Loucy (cell line): ENCODE data around the gene SMARCAL1.

ENCODE experiments used
- H2AFZ ChIP-seq: fragments of 200-600 bp; sonication (generic); 2 replicates; pipeline ENCODE4 v1.6.0; 2016; ENCODE audit warnings: antibody characterized with exemption, mild to moderate bottlenecking, low read length, moderate library complexity
- H3F3A ChIP-seq: fragments of 200-600 bp; 2 replicates; pipeline ENCODE4 v1.6.0; 2016; ENCODE audit warnings: antibody characterized with exemption, low read depth, mild to moderate bottlenecking
- H3K27me3 ChIP-seq: fragments of 200-600 bp; sonication (generic); 2 replicates; pipeline ENCODE4 v1.6.1; 2014; ENCODE audit warnings: low read length, mild to moderate bottlenecking; ENCODE audit not compliant: insufficient read depth, poor library complexity, severe bottlenecking
- H3K36me3 ChIP-seq: fragments of 200-600 bp; sonication (generic); 2 replicates; pipeline ENCODE4 v1.6.1; 2016; ENCODE audit warnings: low read length; ENCODE audit not compliant: insufficient read depth
- H3K4me1 ChIP-seq: fragments of 200-600 bp; sonication (generic); 2 replicates; pipeline ENCODE4 v1.5.1; 2014; ENCODE audit warnings: low read length, mild to moderate bottlenecking; ENCODE audit not compliant: insufficient read depth, poor library complexity, severe bottlenecking
- H3K4me2 ChIP-seq: fragments of 200-600 bp; sonication (generic); 2 replicates; pipeline ENCODE4 v1.6.0; 2014; ENCODE audit warnings: antibody characterized with exemption, low read length, low read depth, mild to moderate bottlenecking; ENCODE audit not compliant: poor library complexity, severe bottlenecking
- H3K4me3 ChIP-seq: fragments of 200-600 bp; sonication (generic); 2 replicates; pipeline ENCODE4 v1.5.1; 2014; ENCODE audit warnings: low read length, mild to moderate bottlenecking, mixed read lengths; ENCODE audit not compliant: poor library complexity, severe bottlenecking
- H3K79me2 ChIP-seq: fragments of 200-600 bp; sonication (generic); 2 replicates; pipeline ENCODE4 v1.6.1; 2014; ENCODE audit warnings: low read length; ENCODE audit not compliant: insufficient read depth
- H3K9ac ChIP-seq: fragments of 200-600 bp; sonication (generic); 2 replicates; pipeline ENCODE4 v1.6.0; 2014; ENCODE audit warnings: mild to moderate bottlenecking, low read depth, low read length, moderate library complexity; ENCODE audit not compliant: poor library complexity, severe bottlenecking
- H3K9me2 ChIP-seq: fragments of 200-600 bp; sonication (generic); replicated peaks from 2 replicates; pipeline ENCODE4 v1.6.1; 2016; ENCODE audit warnings: low read depth, low read length, mixed read lengths
- H3K9me3 ChIP-seq: fragments of 200-600 bp; sonication (generic); 2 replicates; pipeline ENCODE4 v1.6.1; 2014; ENCODE audit warnings: mild to moderate bottlenecking, antibody characterized with exemption, low read length, low read depth; ENCODE audit not compliant: insufficient read depth
- H4K20me1 ChIP-seq: fragments of 200-600 bp; sonication (generic); 2 replicates; pipeline ENCODE4 v1.6.0; 2014; ENCODE audit warnings: antibody characterized with exemption, low read length, mild to moderate bottlenecking; ENCODE audit not compliant: insufficient read depth, poor library complexity, severe bottlenecking
- CTCF ChIP-seq: fragments of 200-600 bp; sonication (generic); conservative IDR thresholded peaks from 2 replicates; pipeline ENCODE4 v1.5.1; 2014; ENCODE audit warnings: mild to moderate bottlenecking, antibody characterized with exemption, low read length
- EZH2phosphoT487 ChIP-seq: fragments of 200-600 bp; IDR thresholded peaks from 2 replicates; pipeline ENCODE4 v1.6.1; 2018; ENCODE audit warnings: antibody characterized with exemption, mild to moderate bottlenecking, moderate library complexity, borderline replicate concordance

SMARCAL1 gene

GRCh38 chr2:216429428-216429827, 17.1 kb downstream of the SMARCAL1 start:
- Histone ChIP-seq H2AFZ (no peak overlapping the region), H3K9me3 (peaks cover 8% of the 10 kb centered on the region; the same call in 1 of the 2 replicates), H3K79me2 (peaks cover 9% of the 10 kb centered on the region; the same call in 1 of the 2 replicates), H3K4me1 (peaks cover 36% of the 10 kb centered on the region), H4K20me1 (no peaks in the 10 kb centered on the region), H3K4me3 (peak overlapping the region; percentile 33), H3K9ac (peak overlapping the region; percentile 57), H3F3A (no peaks in the 10 kb centered on the region), H3K4me2 (peak overlapping the region; percentile 62), H3K9me2 (no peaks in the 10 kb centered on the region), H3K27me3 (no peaks in the 10 kb centered on the region), H3K36me3 (peaks cover 48% of the 10 kb centered on the region; the same call in 1 of the 2 replicates)
- TF ChIP-seq CTCF: no peak
- no peak for TF ChIP-seq EZH2phosphoT487

GRCh38 chr2:216430811-216431530, 18.7 kb downstream of the SMARCAL1 start:
- Histone ChIP-seq H3K9me3 (no peaks in the 10 kb centered on the region), H3K27me3 (no peaks in the 10 kb centered on the region), H3K36me3 (peaks cover 45% of the 10 kb centered on the region; the same call in 1 of the 2 replicates), H3K4me1 (peaks cover 36% of the 10 kb centered on the region), H3F3A (no peaks in the 10 kb centered on the region), H3K9me2 (no peaks in the 10 kb centered on the region), H3K4me3 (no peak overlapping the region), H3K9ac (no peak overlapping the region), H2AFZ (no peak overlapping the region), H3K4me2 (no peak overlapping the region), H4K20me1 (no peaks in the 10 kb centered on the region), H3K79me2 (peaks cover 9% of the 10 kb centered on the region; the same call in 1 of the 2 replicates)
- TF ChIP-seq EZH2phosphoT487 (no peak), CTCF (no peak)

- H3K9me2 ChIP-seq: no peaks in the 10 kb centered on the region
- H3K9ac ChIP-seq: no peak overlapping the region
- TF ChIP-seq EZH2phosphoT487: no peak
- no peak overlapping the region for H3K4me2 ChIP-seq
- H3K9me3 ChIP-seq: no peaks in the 10 kb centered on the region
- no peak overlapping the region for H2AFZ ChIP-seq
- no peaks in the 10 kb centered on the region for H3K27me3 ChIP-seq
- no peak overlapping the region for H3K4me3 ChIP-seq
- no peaks in the 10 kb centered on the region for H4K20me1 ChIP-seq
- peaks cover 9% of the 10 kb centered on the region; the same call in 1 of the 2 replicates for H3K79me2 ChIP-seq
- no peaks in the 10 kb centered on the region for H3F3A ChIP-seq
- H3K4me1 ChIP-seq: peaks cover 36% of the 10 kb centered on the region
- peaks cover 50% of the 10 kb centered on the region; the same call in 1 of the 2 replicates for H3K36me3 ChIP-seq
Observed at GRCh38 chr2:216431531-216431856, 19.2 kb downstream of the SMARCAL1 start.
